ENCODE measurements around the gene TCF20.

GRCh38 chr22:42291287-42291686 is 20.8 kb upstream of the TCF20 start:
- TF ChIP-seq CTCF (IDR thresholded peaks at IDR 0.05) (no peak), ZFX (IDR thresholded peaks at IDR 0.05; ENCODE audit: borderline replicate concordance) (no peak)

Measured in 22Rv1 (cell line).